HG02852 (cell line): ENCODE results near the gene CPA4.

Source experiments
- ATAC-seq: cut with Tn5 transposase; IDR thresholded peaks from one replicate; pipeline ENCODE4 v1.9.1; 2021; ENCODE audit warnings: mild to moderate bottlenecking, moderate library complexity; ENCODE audit not compliant: unreplicated experiment

Gene CPA4

DNA sequence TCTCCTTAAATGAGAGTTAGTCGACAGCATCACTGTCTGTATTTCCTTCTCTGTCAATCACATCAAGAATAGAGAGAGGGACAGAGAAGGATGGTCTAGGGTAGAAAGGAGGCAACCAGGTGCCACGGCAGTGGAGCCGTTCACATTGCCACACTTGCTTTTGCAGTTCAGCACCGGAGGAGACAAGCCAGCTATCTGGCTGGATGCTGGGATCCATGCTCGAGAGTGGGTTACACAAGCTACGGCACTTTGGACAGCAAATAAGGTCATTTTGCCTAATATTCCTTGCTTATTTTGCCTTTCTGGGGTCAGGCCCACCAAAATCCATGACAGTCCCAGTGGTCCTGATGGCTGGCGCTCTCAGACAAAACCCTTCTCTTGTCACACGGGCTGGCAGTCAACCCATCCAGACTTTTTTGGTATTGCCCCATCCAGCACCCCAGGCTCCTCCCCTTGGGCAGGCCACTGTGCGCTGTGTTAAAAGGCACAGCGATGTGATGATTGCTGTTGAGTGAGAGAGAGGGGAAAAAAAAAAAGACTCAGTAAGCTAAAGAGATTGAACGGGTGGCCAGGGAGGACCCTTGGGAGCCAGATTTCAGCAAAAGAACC lies 17.9 kb upstream of the CPA4 start:
- no peak for ATAC-seq

DNA sequence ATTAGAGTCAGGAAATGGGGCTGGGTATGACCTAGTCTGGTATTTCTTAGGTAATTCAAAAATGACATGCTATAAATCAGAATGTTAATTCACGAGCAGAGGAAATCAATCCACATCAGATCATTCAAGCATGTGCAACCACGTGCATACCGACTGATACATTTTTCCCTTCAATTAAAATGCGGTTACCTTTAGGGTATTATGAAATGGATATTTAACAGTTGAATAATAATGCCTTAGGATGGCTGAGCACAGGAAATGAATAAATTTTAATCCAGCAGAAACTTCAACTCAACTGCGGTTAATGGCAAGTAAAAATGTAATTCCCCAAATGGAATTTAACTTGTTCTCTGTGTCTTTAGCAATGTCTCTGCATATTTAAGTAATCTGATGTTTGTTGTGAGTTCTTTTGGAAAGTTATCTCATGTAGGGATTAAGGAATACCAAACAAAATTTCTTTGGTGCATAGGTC lies 17.1 kb upstream of the CPA4 start:
- no peak for ATAC-seq

DNA sequence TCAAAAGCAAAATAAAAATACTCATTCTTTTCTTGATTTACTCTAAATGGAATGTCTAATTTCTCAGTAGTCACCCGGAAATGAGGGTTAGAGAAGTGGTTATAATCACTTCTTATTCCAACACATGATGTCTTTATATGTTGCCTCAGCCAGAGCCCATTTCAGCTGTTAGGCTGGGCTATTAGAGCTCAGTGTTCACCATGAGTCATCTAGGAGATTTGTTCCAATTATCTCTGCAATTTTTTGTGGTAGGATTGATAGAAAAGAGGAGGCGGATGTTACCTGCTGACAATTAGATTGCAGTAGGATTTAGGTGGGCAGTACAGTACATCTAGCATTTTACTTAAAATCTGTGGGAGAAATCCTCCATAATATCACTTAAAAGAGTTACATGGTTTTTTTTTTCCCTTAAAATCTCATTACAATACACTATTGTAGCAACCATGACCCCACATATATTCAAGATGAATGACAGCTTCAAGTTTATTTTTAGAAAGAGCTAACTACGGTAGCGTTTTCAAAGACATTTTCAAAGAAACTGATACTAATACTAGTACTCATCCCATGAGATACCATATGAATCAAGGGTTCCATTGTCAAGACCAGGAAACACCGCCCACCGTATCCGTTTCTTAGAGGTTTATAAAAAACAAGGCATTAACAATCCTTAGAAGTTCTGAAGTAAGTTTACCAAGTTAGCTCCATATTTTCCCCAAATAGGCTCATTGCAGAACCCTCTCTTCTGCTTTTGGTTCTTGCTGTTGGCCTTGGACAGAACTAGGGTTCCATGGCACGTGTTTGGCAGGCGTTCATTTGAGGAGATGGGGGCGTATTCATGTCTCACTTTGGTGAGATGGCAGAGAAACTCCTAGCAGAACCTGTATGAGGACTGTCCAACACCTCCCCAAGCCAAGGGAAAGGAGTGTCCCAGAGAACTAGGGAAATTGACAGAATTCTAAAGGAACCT lies 15.9 kb upstream of the CPA4 start:
- ATAC-seq = no peak

- no peak for ATAC-seq
These were observed 15.0 kb upstream of the CPA4 start for GRCh38 chr7:130277763-130278643.

GRCh38 chr7:130278860-130279259 lies 14.1 kb upstream of the CPA4 start:
- no peak for ATAC-seq

- no peak for ATAC-seq
These were observed 13.7 kb upstream of the CPA4 start for GRCh38 chr7:130279286-130279685.

DNA sequence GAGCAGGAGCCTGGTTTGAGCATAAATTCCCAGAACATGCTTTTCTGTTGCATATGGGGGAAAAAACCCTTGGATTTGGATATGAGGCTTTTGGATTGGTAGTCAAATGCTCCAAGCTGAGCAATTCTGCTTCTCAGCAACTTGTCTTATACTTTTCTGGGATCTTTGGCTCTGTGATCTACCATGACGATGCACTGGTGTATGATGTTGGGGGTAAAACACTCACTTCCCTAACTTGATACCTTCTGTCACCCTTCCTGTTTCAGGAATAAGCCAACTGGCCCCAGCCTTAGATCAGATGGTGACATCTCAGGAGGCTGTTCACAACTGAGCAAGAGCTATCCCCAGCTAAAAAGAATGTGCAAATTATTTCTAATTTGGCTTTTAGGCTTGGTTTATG lies 13.1 kb upstream of the CPA4 start:
- ATAC-seq = no peak

- no peak for ATAC-seq
These were observed 11.7 kb upstream of the CPA4 start for GRCh38 chr7:130281260-130281659.

- ATAC-seq = no peak
These were observed 6.1 kb upstream of the CPA4 start for GRCh38 chr7:130286881-130287280.

DNA sequence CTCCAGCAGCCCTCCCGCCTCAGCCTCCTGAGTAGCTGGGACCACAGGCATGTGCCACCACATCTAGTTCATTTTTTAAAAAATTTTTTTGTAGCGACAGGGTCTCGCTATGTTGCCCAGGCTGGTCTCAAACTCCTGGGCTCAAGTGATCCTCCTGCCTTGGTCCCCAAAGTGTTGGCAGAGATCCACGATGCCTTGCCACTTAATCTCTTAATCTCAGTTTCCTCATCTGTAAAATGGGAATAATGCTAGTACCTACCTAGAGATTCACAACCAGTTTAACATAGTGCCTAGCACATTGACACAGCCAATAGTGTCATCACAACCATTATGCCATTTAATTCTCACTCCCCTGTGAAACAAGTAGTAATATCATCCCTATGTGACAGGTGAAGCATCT lies 4.8 kb upstream of the CPA4 start:
- ATAC-seq = no peak

- no peak for ATAC-seq
These were observed 4.1 kb upstream of the CPA4 start for GRCh38 chr7:130288829-130289228.

DNA sequence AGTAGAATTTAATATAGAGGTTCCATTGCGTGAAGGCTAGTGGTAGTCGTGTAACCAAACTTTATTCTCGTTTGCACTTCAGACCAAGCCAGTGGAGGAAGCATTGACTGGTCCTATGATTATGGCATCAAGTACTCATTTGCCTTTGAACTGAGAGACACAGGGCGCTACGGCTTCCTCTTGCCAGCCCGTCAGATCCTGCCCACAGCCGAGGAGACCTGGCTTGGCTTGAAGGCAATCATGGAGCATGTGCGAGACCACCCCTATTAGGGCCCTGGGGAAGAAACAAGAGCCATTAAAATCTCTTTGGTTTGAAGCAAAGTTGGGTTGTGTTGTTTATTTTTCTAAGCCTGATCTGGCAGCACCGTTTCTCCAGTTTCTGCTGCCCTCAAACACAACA lies 3.5 kb upstream of the CPA4 start:
- ATAC-seq = no peak

- no peak for ATAC-seq
These were observed 2.2 kb upstream of the CPA4 start for GRCh38 chr7:130290745-130291144.

GRCh38 chr7:130293521-130293920 lies 560 bp downstream of the CPA4 start:
- no peak for ATAC-seq

DNA sequence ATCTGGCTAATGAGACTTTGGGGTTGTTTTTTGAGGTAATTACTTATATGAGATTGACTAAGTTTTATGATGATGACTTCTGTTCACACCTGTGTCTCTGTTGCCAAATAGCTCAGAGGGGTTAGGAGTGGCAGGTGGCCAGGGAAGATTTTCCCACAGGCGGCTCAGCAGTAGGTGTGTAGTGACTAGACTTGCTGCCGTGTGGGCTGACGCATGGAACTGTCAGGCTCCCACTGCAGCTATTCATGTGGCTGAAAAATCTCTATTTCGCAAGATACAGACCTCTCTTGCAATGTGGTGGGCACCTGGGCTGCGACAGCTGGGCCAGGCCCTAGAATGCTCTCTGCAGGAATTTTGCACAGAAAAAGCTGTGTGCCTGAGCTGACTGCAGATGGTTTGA lies 1.4 kb downstream of the CPA4 start:
- ATAC-seq = no peak

DNA sequence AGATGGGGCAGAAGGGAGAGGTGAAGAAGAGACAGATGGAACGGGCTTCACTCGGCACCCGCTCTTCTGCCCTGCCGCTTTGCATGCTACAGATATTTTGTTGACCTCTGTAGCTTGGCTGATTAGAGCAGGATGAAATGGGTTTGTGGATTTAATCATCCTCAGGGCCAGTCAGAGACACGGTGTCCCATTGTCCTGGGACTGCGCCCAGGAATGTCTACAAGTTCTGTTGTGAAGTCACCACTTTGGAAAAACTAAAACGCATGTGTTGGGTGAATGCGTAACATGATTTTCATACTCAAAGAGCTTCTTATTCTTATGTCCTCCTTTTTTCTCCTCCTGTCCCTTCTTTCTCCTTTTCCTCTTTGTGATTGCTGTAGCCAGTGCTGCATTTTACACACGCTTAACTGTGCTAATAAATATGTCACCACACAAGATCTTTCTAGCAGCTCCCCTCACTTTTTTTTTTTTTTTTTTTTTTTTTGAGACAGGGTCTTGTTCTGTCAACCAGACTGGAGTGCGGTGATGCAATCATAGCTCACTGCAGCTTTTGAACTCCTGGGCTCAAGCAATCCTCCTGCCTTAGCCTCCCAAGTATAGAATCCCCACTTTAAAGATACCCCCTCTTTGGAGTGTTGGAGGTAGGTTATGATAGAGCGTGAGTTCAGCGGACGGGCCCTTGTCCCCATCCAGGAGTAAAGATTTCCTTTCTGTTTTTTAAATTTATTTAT lies 3.4 kb downstream of the CPA4 start:
- no peak for ATAC-seq

- ATAC-seq = no peak
These were observed 4.9 kb downstream of the CPA4 start for GRCh38 chr7:130297628-130298543.

GRCh38 chr7:130298544-130299326 lies 5.8 kb downstream of the CPA4 start:
- ATAC-seq = no peak

- no peak for ATAC-seq
These were observed 6.9 kb downstream of the CPA4 start for GRCh38 chr7:130299866-130300265.
